HG02623 (cell line): ENCODE measurements around the gene MOBP.
"Not testable (repeated sequence)": the region's sequence is repeated elsewhere in the genome, so short reads cannot be mapped to it uniquely, and the experiment has no call there.

Experiments
- ATAC-seq: cut with Tn5 transposase; IDR thresholded peaks from one replicate; pipeline ENCODE4 v1.9.1; 2021; ENCODE audit warnings: moderate library complexity; ENCODE audit not compliant: unreplicated experiment

MOBP gene

GRCh38 chr3:39449796-39450195 is 17.7 kb upstream of the MOBP start:
- ATAC-seq: no peak

- ATAC-seq: no peak
Observed at GRCh38 chr3:39453134-39453533, 14.3 kb upstream of the MOBP start.

- ATAC-seq: not testable (repeated sequence)
Observed at GRCh38 chr3:39453872-39454271, 13.6 kb upstream of the MOBP start.

- no peak for ATAC-seq
Observed at GRCh38 chr3:39454591-39455217, 12.8 kb upstream of the MOBP start.

GRCh38 chr3:39456159-39456558 is 11.3 kb upstream of the MOBP start:
- no peak for ATAC-seq

GRCh38 chr3:39457361-39457760 is 10.1 kb upstream of the MOBP start:
- no peak for ATAC-seq

GRCh38 chr3:39458579-39458978 is 8.9 kb upstream of the MOBP start:
- not testable (repeated sequence) for ATAC-seq

- ATAC-seq: no peak
Observed at GRCh38 chr3:39460677-39461076, 6.8 kb upstream of the MOBP start.

- ATAC-seq: no peak
Observed at GRCh38 chr3:39463269-39463668, 4.2 kb upstream of the MOBP start.

- no peak for ATAC-seq
Observed at GRCh38 chr3:39466988-39467387, 492 bp upstream of the MOBP start.

GRCh38 chr3:39468108-39468436 is 592 bp downstream of the MOBP start:
- no peak for ATAC-seq

GRCh38 chr3:39469258-39469657 is 1.8 kb downstream of the MOBP start:
- no peak for ATAC-seq

- ATAC-seq: no peak
Observed at GRCh38 chr3:39469945-39470344, 2.5 kb downstream of the MOBP start.

GRCh38 chr3:39471652-39472051 is 4.2 kb downstream of the MOBP start:
- no peak for ATAC-seq

GRCh38 chr3:39473452-39474125 is 6.1 kb downstream of the MOBP start:
- ATAC-seq: no peak

- ATAC-seq: no peak
Observed at GRCh38 chr3:39474126-39474515, 6.6 kb downstream of the MOBP start.

- no peak for ATAC-seq
Observed at GRCh38 chr3:39476783-39477182, 9.3 kb downstream of the MOBP start.

- no peak for ATAC-seq
Observed at GRCh38 chr3:39478226-39478625, 10.7 kb downstream of the MOBP start.

- ATAC-seq: no peak
Observed at GRCh38 chr3:39479701-39480414, 12.4 kb downstream of the MOBP start.

GRCh38 chr3:39485547-39485946 is 18.1 kb downstream of the MOBP start:
- ATAC-seq: no peak

GRCh38 chr3:39491014-39491413 is 23.5 kb downstream of the MOBP start:
- no peak for ATAC-seq

- no peak for ATAC-seq
Observed at GRCh38 chr3:39491733-39492350, 24.4 kb downstream of the MOBP start.
